GM19395 (cell line): Measurements from ENCODE around the gene MYH2.
"Not testable (repeated sequence)": the region's sequence is repeated elsewhere in the genome, so short reads cannot be mapped to it uniquely, and the experiment has no call there.

ENCODE experiments used
- ATAC-seq: cut with Tn5 transposase; IDR thresholded peaks from one replicate; pipeline ENCODE4 v1.9.1; 2021; ENCODE audit warnings: mild to moderate bottlenecking, moderate library complexity; ENCODE audit not compliant: unreplicated experiment

Gene MYH2

GRCh38 chr17:10549096-10549842 is at the start of gene MYH2:
Gene MYH2, minus strand, starts transcription at chr17:10549658. Its CDS starts 1,738 bp downstream, at chr17:10547920.
- ATAC-seq = no peak

DNA sequence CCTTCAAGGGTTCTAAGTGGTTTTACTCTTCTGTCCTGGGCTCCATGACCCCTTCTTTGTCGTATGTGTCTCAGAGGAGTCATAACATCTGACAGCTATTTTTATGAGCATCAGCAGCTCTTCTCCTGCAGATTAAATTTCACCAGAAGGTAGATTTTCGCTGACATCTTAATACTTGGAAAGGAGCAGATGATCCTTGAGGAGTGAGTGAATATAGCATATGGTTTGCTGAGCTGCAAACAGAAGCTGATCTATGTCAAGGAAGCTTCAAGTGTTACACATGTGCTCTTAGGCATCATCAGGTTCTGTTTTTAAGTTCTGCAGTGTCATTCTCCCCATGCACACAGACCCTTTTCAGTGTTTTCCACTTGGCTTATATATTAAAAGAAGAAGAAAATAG is 49.2 kb upstream of the MYH2 start:
- ATAC-seq = no peak

GRCh38 chr17:10589553-10590145 is 40.2 kb upstream of the MYH2 start:
- no peak for ATAC-seq

- ATAC-seq = no peak
Observed at GRCh38 chr17:10585529-10585928, 36.1 kb upstream of the MYH2 start.

DNA sequence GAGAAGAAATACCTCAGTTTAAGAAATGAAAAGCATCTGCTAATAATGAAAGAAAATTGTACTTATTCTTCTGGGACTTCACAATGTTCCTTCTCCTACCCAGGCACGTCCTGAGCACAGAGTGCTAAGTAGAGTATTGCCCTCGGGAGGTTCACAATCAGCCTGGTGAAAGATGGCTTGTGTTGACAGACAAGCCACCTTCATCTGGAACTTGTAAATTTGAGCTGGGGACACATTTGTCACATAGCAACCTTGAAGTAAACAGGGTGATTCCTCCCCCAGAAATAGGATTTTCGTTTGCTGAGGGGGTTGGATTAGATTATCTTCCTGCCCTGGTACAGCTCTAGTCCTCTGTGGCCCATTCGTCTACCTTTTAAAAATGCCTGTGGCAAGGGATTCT is 34.4 kb upstream of the MYH2 start:
- no peak for ATAC-seq

DNA sequence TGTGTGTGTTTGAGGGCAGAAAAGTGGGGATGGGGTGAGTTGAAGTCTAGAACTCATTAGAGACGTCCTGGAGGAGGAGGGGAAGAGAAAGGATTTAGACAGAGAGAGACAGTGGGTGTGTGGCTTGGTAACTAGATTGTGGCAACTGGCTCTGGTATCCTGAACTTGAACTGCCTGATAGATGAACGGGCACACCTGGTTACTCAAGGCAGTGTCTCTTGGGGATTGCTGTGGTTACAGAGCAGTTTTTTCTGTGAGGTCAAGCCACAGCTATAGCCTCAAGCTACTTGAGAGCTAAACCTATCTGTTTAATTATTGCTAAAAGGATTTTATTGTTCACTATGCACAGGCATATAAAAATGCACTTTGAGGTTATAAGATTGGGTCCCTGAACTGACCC is 29.8 kb upstream of the MYH2 start:
- no peak for ATAC-seq

DNA sequence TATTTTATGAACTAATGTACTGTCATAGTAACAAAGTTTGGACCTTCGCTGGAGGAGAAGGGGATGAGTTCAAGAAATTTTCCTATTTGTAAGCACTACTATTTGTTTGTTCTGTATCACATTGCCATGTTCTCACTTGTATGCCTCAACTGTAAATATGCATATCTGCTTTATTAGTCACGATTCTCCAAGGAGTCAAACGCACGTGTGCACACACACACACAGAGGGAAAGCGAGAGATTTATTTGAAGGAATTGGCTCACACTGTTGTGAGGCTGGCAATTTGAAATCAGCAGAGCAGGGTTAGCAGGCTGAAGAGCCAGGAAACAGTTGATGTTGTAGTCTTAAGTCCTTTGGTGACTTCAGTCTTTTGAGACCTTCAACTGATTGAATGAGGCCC is 24.9 kb upstream of the MYH2 start:
- ATAC-seq = no peak

- ATAC-seq = no peak
Observed at GRCh38 chr17:10563991-10564660, 14.7 kb upstream of the MYH2 start.

- no peak for ATAC-seq
Observed at GRCh38 chr17:10558049-10558448, 8.6 kb upstream of the MYH2 start.

- no peak for ATAC-seq
Observed at GRCh38 chr17:10557422-10557821, 8.0 kb upstream of the MYH2 start.

- ATAC-seq = no peak
Observed at GRCh38 chr17:10556301-10557005, 7.0 kb upstream of the MYH2 start.

DNA sequence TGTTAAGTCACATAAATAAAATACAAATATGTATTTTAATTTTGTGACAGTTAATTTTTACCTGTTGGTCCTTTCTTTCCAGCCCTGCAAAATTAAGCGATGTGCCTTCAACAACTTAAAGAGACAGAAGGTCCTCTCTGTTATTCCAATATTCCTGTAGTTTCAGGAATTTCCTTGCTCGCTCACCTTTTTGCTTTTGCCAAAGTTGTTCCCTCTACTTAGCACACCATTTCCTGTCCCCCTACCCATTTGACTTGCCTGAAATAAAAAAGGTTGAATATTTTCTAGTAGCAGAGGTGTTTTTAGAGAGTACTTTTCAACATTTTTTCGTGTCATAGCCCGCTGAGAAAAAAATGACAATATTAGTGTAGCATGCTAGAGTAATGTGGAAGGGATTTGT is 556 bp upstream of the MYH2 start:
- no peak for ATAC-seq

GRCh38 chr17:10547351-10547750 is 2.1 kb downstream of the MYH2 start:
- ATAC-seq = no peak

DNA sequence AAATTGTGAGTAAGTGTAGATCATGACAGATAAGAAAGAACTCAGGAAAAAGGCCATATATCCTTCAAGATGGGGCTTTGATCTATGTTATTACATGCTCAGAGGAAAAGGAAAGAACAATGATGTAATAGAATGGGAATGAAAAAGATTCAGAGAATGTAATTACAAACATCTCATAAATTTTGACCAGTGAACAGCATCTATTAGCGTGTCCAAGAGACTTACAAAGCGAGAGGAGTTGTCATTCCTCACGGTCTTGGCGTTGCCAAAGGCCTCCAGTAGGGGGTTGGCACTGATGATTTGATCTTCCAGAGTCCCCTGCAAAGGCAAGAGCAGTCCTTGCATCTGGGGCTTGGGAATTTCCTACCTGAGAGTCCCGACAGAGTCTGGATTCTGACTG is 6.0 kb downstream of the MYH2 start:
- not testable (repeated sequence) for ATAC-seq

DNA sequence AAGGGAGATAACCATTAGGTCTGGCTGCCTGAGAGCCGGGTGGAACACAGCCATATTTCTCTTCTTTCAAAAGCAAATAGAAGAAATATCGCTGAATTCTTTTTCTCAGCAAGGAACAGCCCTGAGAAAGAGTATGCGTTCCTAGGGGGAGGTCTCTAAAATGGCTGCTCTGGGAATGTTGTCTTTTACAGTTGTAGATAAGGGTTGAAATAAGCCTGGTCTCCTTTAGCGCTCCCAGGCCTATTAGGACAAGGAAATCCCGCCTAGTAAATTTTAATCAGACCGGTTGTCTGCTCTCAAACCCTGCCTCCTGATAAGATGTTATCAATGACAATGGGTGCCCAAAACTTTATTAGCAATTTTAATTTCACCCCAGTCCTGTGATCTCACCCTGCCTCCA is 8.3 kb downstream of the MYH2 start:
- ATAC-seq = not testable (repeated sequence)

DNA sequence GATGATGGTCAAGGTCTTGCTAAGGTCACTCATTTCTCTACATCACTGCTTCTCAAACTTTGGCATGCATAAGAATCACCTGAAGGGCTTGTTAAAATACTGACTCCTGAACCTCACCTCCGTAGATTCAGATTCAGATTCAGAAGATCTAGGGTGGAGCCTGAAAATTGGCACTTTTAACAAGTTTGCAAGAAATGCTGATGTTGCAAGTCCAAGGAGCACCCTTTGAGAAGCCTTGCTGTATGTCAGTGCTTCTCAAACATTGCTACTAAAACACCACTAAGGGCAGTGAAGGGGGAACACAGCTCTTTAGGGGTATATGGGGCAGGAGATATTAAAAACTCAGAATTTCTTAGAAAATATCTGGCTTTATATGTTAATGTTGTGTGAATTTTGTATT is 17.4 kb downstream of the MYH2 start:
- ATAC-seq = no peak

DNA sequence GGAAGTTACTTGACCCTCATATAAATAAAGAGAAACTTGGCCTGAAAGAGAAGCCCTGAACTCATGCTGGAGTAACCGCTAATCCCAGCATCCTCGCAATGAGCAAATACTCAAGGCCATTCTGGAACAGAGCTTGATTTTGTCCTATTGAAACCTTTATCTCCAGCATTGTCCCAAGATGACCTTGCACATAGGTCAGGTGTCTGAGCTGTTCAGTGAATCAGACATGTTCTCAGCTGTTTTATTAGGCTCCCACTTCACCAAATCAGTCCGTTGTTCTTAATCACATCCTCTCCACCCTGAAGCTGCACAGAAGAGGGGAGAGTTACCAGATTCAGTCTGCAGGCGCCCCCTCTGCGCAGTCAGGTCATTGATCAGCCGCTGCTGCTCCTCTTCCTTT is 22.0 kb downstream of the MYH2 start:
- ATAC-seq = no peak

DNA sequence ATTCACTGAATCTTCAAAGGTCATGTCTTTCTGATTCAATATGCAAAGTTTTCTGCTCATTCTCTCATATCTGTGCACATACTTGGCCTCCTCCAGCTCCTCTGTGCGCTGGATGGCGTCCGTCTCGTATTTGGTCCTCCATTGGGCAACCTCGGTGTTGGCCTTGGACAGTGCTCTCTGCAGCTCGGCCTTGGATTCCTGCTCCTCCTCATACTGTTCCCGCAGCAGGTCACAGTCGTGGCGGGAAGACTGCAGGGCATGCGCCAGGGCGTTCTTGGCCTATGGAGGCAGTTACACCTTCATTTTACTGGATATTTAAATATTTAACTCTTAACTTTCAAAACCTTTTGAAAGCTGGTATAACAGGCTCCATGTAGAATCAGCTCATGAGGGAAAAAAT is 22.9 kb downstream of the MYH2 start:
- no peak for ATAC-seq

- ATAC-seq = no peak
Observed at GRCh38 chr17:10523064-10523463, 26.4 kb downstream of the MYH2 start.

- no peak for ATAC-seq
Observed at GRCh38 chr17:10521949-10522348, 27.5 kb downstream of the MYH2 start.

- no peak for ATAC-seq
Observed at GRCh38 chr17:10518271-10519037, 31.0 kb downstream of the MYH2 start, which contains the start of gene MYH1. Gene MYH1, minus strand, starts transcription at chr17:10518542. Its CDS starts 1,900 bp downstream, at chr17:10516642.
